Type B pancreatic cell (in vitro differentiated cells): ENCODE measurements around the gene RSPH1. TPM values are rescaled to one million over a fixed set of nuclear protein-coding genes. Genes with fewer than 3 reads are reported as not detected.

ENCODE experiments used
- DNase-seq: peaks from one replicate; pipeline ENCODE4 v3.0.0; 2021; ENCODE audit warnings: mixed read lengths; ENCODE audit not compliant: unreplicated experiment; ENCODE audit errors: extremely low spot score
- H3K27ac Mint-ChIP-seq: 2 replicates; pipeline ENCODE4 v1.8.0; 2021; ENCODE audit warnings: mild to moderate bottlenecking, mixed read lengths
- H3K27me3 Mint-ChIP-seq: 2 replicates; pipeline ENCODE4 v1.8.0; 2021; ENCODE audit warnings: mixed read lengths
- H3K36me3 Mint-ChIP-seq: 2 replicates; pipeline ENCODE4 v1.8.0; 2021; ENCODE audit warnings: mixed read lengths
- H3K4me1 Mint-ChIP-seq: one replicate; pipeline ENCODE4 v1.8.0; 2021; ENCODE audit warnings: mixed read lengths; ENCODE audit not compliant: unreplicated experiment
- H3K4me3 Mint-ChIP-seq: 2 replicates; pipeline ENCODE4 v1.8.0; 2021; ENCODE audit warnings: mild to moderate bottlenecking, mixed read lengths
- H3K9me3 Mint-ChIP-seq: 2 replicates; pipeline ENCODE4 v1.8.0; 2021; ENCODE audit warnings: mixed read lengths
- CTCF ChIP-seq: fragments of 200-600 bp; sonication (generic); conservative IDR thresholded peaks from 2 replicates; pipeline ENCODE4 v1.5.0; 2021; ENCODE audit warnings: antibody characterized with exemption, mild to moderate bottlenecking
- total RNA-seq: library from RNA; stranded (reverse); gene quantifications from 2 replicates; pipeline ENCODE4 v1.2.1, GENCODE V29; 2021; ENCODE audit warnings: low replicate concordance

RSPH1 gene
- total RNA-seq, 1 donor from 2014 or later: 5.2 TPM

- Mint-ChIP-seq H3K27ac (no peak overlapping the region), H3K4me3 (no peak overlapping the region), H3K36me3 (no peaks in the 10 kb centered on the region), H3K27me3 (peaks cover 3% of the 10 kb centered on the region), H3K4me1 (peaks cover 30% of the 10 kb centered on the region), H3K9me3 (no peaks in the 10 kb centered on the region)
- no peak for TF ChIP-seq CTCF
- no peak for DNase-seq
These were observed 42.6 kb downstream of the RSPH1 start for GRCh38 chr21:42453224-42453985.

GRCh38 chr21:42452401-42453223 is 43.4 kb downstream of the RSPH1 start:
- no peak for DNase-seq
- TF ChIP-seq CTCF: no peak
- Mint-ChIP-seq H3K27ac (no peak overlapping the region), H3K36me3 (no peaks in the 10 kb centered on the region), H3K4me3 (no peak overlapping the region), H3K9me3 (no peaks in the 10 kb centered on the region), H3K27me3 (peaks cover 9% of the 10 kb centered on the region), H3K4me1 (peaks cover 30% of the 10 kb centered on the region)

- Mint-ChIP-seq H3K36me3 (no peaks in the 10 kb centered on the region), H3K9me3 (no peaks in the 10 kb centered on the region), H3K4me3 (no peak overlapping the region), H3K27me3 (peaks cover 6% of the 10 kb centered on the region), H3K4me1 (peaks cover 26% of the 10 kb centered on the region), H3K27ac (no peak overlapping the region)
- DNase-seq: no peak
- no peak for TF ChIP-seq CTCF
These were observed 44.1 kb downstream of the RSPH1 start for GRCh38 chr21:42451941-42452340.

- Mint-ChIP-seq H3K27ac (no peak overlapping the region), H3K4me1 (peaks cover 10% of the 10 kb centered on the region), H3K9me3 (no peaks in the 10 kb centered on the region), H3K36me3 (no peaks in the 10 kb centered on the region), H3K4me3 (no peak overlapping the region), H3K27me3 (peaks cover 10% of the 10 kb centered on the region)
- no peak for TF ChIP-seq CTCF
- no peak for DNase-seq
These were observed 47.3 kb downstream of the RSPH1 start for GRCh38 chr21:42448686-42449085.

- no peak overlapping the region for H3K4me3 Mint-ChIP-seq
- H3K27me3 Mint-ChIP-seq: peaks cover 11% of the 10 kb centered on the region
These were observed 48.3 kb downstream of the RSPH1 start for GRCh38 chr21:42447732-42448131.

More at GRCh38 chr21:42447732-42448131, 48.3 kb downstream of the RSPH1 start:
- Mint-ChIP-seq H3K9me3 (no peaks in the 10 kb centered on the region), H3K4me1 (peaks cover 6% of the 10 kb centered on the region), H3K36me3 (no peaks in the 10 kb centered on the region), H3K27ac (no peak overlapping the region)
- TF ChIP-seq CTCF: no peak
- DNase-seq: no peak
